ENCODE data around the gene NELL1.

NELL1 gene

DNA sequence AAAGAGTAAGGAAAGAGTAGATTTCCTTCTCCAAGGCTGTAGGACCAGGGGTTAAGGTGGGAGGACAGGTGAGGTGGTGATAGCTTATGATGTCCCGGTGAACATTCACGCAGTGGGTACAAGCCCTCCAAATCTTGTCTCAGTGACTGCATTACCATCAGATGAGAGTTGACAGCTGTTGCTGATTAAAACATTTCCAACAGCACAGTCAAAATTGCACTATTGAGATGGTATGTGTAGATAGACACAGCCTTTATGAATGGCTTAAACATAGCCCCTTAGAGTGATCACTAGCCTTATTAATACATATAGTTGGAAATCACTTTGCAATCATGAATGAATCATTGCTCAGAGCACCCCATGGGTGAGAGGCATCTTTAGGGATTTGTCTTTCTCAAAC is 7.3 kb downstream of the NELL1 start:
- H3K4me3 ChIP-seq (ENCODE audit: low read length): no peak overlapping the region
- H3K27ac ChIP-seq (ENCODE audit: low read depth, low read length): no peak overlapping the region
- no peak overlapping the region for H3K4me2 ChIP-seq (ENCODE audit: low read length)
- H3K9me3 ChIP-seq (ENCODE audit: control insufficient read depth, insufficient read depth, low read length): no peaks in the 10 kb centered on the region
- H3F3A ChIP-seq (ENCODE audit: control insufficient read depth, insufficient read depth): no peaks in the 10 kb centered on the region
- no peaks in the 10 kb centered on the region for H3K4me1 ChIP-seq (ENCODE audit: control insufficient read depth, low read length)
- no peak for TF ChIP-seq EZH2phosphoT487 (IDR thresholded peaks at IDR 0.05; ENCODE audit: borderline replicate concordance, low read length)
- TF ChIP-seq, protein P1, sequence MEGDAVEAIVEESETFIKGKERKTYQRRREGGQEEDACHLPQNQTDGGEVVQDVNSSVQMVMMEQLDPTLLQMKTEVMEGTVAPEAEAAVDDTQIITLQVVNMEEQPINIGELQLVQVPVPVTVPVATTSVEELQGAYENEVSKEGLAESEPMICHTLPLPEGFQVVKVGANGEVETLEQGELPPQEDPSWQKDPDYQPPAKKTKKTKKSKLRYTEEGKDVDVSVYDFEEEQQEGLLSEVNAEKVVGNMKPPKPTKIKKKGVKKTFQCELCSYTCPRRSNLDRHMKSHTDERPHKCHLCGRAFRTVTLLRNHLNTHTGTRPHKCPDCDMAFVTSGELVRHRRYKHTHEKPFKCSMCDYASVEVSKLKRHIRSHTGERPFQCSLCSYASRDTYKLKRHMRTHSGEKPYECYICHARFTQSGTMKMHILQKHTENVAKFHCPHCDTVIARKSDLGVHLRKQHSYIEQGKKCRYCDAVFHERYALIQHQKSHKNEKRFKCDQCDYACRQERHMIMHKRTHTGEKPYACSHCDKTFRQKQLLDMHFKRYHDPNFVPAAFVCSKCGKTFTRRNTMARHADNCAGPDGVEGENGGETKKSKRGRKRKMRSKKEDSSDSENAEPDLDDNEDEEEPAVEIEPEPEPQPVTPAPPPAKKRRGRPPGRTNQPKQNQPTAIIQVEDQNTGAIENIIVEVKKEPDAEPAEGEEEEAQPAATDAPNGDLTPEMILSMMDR (IDR thresholded peaks at IDR 0.05; ENCODE audit: low read depth, low read length, poor library complexity, severe bottlenecking): no peak
- H3K27me3 ChIP-seq (ENCODE audit: control insufficient read depth, low read length): no peaks in the 10 kb centered on the region; the same call in 1 of the 2 replicates
- H4K20me1 ChIP-seq (ENCODE audit: control insufficient read depth, insufficient read depth, low read depth, low read length): no peaks in the 10 kb centered on the region
- no peaks in the 10 kb centered on the region for H3K9me2 ChIP-seq (replicated peaks; ENCODE audit: control insufficient read depth, low read length)
- H3K36me3 ChIP-seq (ENCODE audit: control insufficient read depth, low read length): no peaks in the 10 kb centered on the region
- H3K79me2 ChIP-seq (ENCODE audit: control insufficient read depth, low read length): no peaks in the 10 kb centered on the region

DNA sequence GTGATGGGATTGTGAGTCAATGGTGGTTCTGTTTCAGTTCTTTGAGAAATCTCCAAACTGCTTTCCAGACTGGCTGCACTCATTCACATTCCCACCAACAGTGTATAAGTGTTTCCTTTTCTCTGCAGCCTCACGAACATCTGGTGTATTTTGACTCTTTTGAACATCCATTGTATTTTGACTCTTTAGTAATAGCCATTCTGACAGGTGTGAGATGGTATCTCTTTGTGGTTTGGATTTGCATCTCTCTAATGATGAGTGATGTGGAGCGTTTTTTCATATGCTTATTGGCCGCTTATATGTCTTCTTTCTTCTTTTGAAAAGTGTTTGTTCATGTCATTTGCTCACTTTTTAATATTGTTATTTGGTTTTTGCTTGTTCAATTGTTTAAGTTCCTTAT is 19.4 kb downstream of the NELL1 start:
- Histone ChIP-seq H3K36me3 (ENCODE audit: control insufficient read depth, low read length) (no peaks in the 10 kb centered on the region), H3K4me3 (ENCODE audit: low read length) (no peak overlapping the region), H3K9me3 (ENCODE audit: control insufficient read depth, insufficient read depth, low read length) (no peaks in the 10 kb centered on the region), H3K79me2 (ENCODE audit: control insufficient read depth, low read length) (no peaks in the 10 kb centered on the region), H3K4me2 (ENCODE audit: low read length) (no peak overlapping the region), H3K4me1 (ENCODE audit: control insufficient read depth, low read length) (no peaks in the 10 kb centered on the region), H4K20me1 (ENCODE audit: control insufficient read depth, insufficient read depth, low read depth, low read length) (no peaks in the 10 kb centered on the region), H3K27me3 (ENCODE audit: control insufficient read depth, low read length) (no peaks in the 10 kb centered on the region), H3K27ac (ENCODE audit: low read depth, low read length) (no peak overlapping the region), H3F3A (ENCODE audit: control insufficient read depth, insufficient read depth) (no peaks in the 10 kb centered on the region), H3K9me2 (replicated peaks; ENCODE audit: control insufficient read depth, low read length) (no peaks in the 10 kb centered on the region)
- TF ChIP-seq EZH2phosphoT487 (IDR thresholded peaks at IDR 0.05; ENCODE audit: borderline replicate concordance, low read length): no peak
- TF ChIP-seq, protein P1 (IDR thresholded peaks at IDR 0.05; ENCODE audit: low read depth, low read length, poor library complexity, severe bottlenecking): no peak

GRCh38 chr11:20707876-20708275 is 38.5 kb downstream of the NELL1 start:
- Histone ChIP-seq H3K27me3 (ENCODE audit: control insufficient read depth, low read length) (no peaks in the 10 kb centered on the region), H3K9me2 (replicated peaks; ENCODE audit: control insufficient read depth, low read length) (no peaks in the 10 kb centered on the region), H3K27ac (ENCODE audit: low read depth, low read length) (no peak overlapping the region), H3K36me3 (ENCODE audit: control insufficient read depth, low read length) (no peaks in the 10 kb centered on the region), H3K4me3 (ENCODE audit: low read length) (no peak overlapping the region), H3K79me2 (ENCODE audit: control insufficient read depth, low read length) (no peaks in the 10 kb centered on the region), H3K9me3 (ENCODE audit: control insufficient read depth, insufficient read depth, low read length) (no peaks in the 10 kb centered on the region), H3K4me1 (ENCODE audit: control insufficient read depth, low read length) (no peaks in the 10 kb centered on the region), H3F3A (ENCODE audit: control insufficient read depth, insufficient read depth) (no peaks in the 10 kb centered on the region), H3K4me2 (ENCODE audit: low read length) (no peak overlapping the region), H4K20me1 (ENCODE audit: control insufficient read depth, insufficient read depth, low read depth, low read length) (no peaks in the 10 kb centered on the region)
- TF ChIP-seq EZH2phosphoT487 (IDR thresholded peaks at IDR 0.05; ENCODE audit: borderline replicate concordance, low read length): no peak
- TF ChIP-seq, protein P1 (IDR thresholded peaks at IDR 0.05; ENCODE audit: low read depth, low read length, poor library complexity, severe bottlenecking): no peak

DNA sequence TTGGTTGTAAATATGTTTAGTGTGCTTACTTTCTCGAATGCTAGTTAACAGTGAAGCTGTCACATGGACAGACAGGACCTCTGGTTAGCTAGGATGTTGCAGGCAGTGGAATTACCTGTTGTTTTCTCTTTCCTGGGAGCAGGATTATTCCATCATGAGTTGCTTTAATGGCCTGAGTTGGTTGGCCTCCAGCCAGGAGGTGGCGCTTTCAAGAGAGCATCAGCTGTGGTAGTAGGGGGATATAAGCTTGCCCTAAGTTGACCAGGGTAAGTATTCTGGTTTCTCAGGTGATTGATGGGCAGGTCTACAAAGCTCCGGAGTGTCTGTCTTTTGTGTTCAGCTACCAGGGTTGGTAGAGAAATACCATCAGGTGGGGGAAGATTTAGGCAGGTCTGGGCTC is 43.5 kb downstream of the NELL1 start:
- Histone ChIP-seq H3K9me2 (replicated peaks; ENCODE audit: control insufficient read depth, low read length) (no peaks in the 10 kb centered on the region), H3K4me1 (ENCODE audit: control insufficient read depth, low read length) (no peaks in the 10 kb centered on the region), H4K20me1 (ENCODE audit: control insufficient read depth, insufficient read depth, low read depth, low read length) (no peaks in the 10 kb centered on the region), H3K79me2 (ENCODE audit: control insufficient read depth, low read length) (no peaks in the 10 kb centered on the region), H3K27ac (ENCODE audit: low read depth, low read length) (no peak overlapping the region), H3K4me2 (ENCODE audit: low read length) (no peak overlapping the region), H3K27me3 (ENCODE audit: control insufficient read depth, low read length) (no peaks in the 10 kb centered on the region), H3K9me3 (ENCODE audit: control insufficient read depth, insufficient read depth, low read length) (no peaks in the 10 kb centered on the region), H3K36me3 (ENCODE audit: control insufficient read depth, low read length) (no peaks in the 10 kb centered on the region), H3K4me3 (ENCODE audit: low read length) (no peak overlapping the region), H3F3A (ENCODE audit: control insufficient read depth, insufficient read depth) (no peaks in the 10 kb centered on the region)
- TF ChIP-seq EZH2phosphoT487 (IDR thresholded peaks at IDR 0.05; ENCODE audit: borderline replicate concordance, low read length): no peak
- TF ChIP-seq, protein P1 (IDR thresholded peaks at IDR 0.05; ENCODE audit: low read depth, low read length, poor library complexity, severe bottlenecking): no peak
